Activated CD8-positive, alpha-beta memory T cell treated with anti-CD3 and anti-CD28 coated beads, Interleukin-2, amount 50 U/mL, for 48 hours (primary cell): ENCODE results near the gene THSD4.
"Not testable (repeated sequence)": the region's sequence is repeated elsewhere in the genome, so short reads cannot be mapped to it uniquely, and the experiment has no call there.

Experiments
- DNase-seq: peaks from one replicate; pipeline ENCODE4 v3.0.0-alpha.2; 2020

Gene THSD4

GRCh38 chr15:71712182-71712581 lies 596.9 kb downstream of the THSD4 start:
- DNase-seq: no peak

GRCh38 chr15:71713191-71713809 lies 598.0 kb downstream of the THSD4 start:
- no peak for DNase-seq

- DNase-seq: no peak
These were observed 600.6 kb downstream of the THSD4 start for GRCh38 chr15:71715914-71716313.

GRCh38 chr15:71716990-71717389 lies 601.7 kb downstream of the THSD4 start:
- DNase-seq: no peak

- no peak for DNase-seq
These were observed 603.0 kb downstream of the THSD4 start for GRCh38 chr15:71718116-71718910.

- no peak for DNase-seq
These were observed 608.1 kb downstream of the THSD4 start for GRCh38 chr15:71723344-71723743.

- not testable (repeated sequence) for DNase-seq
These were observed 610.1 kb downstream of the THSD4 start for GRCh38 chr15:71725207-71725955.

- no peak for DNase-seq
These were observed 613.6 kb downstream of the THSD4 start for GRCh38 chr15:71728881-71729280.

GRCh38 chr15:71729319-71729718 lies 614.0 kb downstream of the THSD4 start:
- no peak for DNase-seq

- DNase-seq: no peak
These were observed 615.2 kb downstream of the THSD4 start for GRCh38 chr15:71730277-71731144.

- no peak for DNase-seq
These were observed 617.4 kb downstream of the THSD4 start for GRCh38 chr15:71732636-71733035.

- no peak for DNase-seq
These were observed 617.9 kb downstream of the THSD4 start for GRCh38 chr15:71733122-71733521.

- no peak for DNase-seq
These were observed 619.6 kb downstream of the THSD4 start for GRCh38 chr15:71734709-71735384.

- DNase-seq: no peak
These were observed 620.1 kb downstream of the THSD4 start for GRCh38 chr15:71735385-71735757.

- DNase-seq: no peak
These were observed 621.1 kb downstream of the THSD4 start for GRCh38 chr15:71736286-71736947.

- no peak for DNase-seq
These were observed 622.5 kb downstream of the THSD4 start for GRCh38 chr15:71737761-71738160.

- DNase-seq: no peak
These were observed 624.1 kb downstream of the THSD4 start for GRCh38 chr15:71739355-71739754.

GRCh38 chr15:71742964-71743363 lies 627.7 kb downstream of the THSD4 start:
- no peak for DNase-seq

- DNase-seq: peak; percentile 75
These were observed 628.7 kb downstream of the THSD4 start for GRCh38 chr15:71743861-71744382.

GRCh38 chr15:71746719-71747118 lies 631.4 kb downstream of the THSD4 start:
- no peak for DNase-seq
